ENCODE results near the gene C9orf50.
A peak's percentile ranks its signal among the peaks of the same experiment; 100 is the strongest.
"Not testable (repeated sequence)": the region's sequence is repeated elsewhere in the genome, so short reads cannot be mapped to it uniquely, and the experiment has no call there.

Gene C9orf50

DNA sequence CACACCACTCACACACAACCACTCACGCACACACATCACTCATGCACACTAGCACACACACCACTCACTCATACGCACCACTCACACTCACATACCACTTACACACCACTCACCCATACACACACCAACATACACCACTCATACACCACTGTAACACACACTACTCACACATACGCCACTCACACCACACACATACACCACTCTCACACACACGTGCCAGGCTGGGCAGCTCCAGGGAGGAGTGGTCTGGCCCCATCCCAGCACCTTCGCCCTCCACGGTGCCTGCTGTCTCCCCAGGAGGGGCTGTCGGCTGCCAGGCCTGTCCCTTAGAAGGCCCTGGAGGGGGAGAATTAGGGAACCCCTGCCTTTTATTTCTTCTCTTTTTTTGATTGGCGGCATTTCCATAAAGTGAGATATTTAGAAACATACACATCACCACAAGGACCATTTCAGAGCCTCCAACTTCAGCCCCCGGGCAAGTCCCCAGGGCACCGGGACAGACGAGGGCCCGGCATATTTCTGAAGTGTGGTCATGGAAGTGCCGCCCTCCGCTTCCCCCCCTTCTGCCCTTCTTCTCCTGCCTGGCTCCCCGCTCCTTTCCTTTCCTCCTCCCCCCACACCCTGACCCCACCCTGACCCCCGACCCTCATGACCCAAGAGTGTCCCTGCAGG is 27.3 kb upstream of the C9orf50 start:
- DNase-seq (ENCODE audit: low read depth): no peak

DNA sequence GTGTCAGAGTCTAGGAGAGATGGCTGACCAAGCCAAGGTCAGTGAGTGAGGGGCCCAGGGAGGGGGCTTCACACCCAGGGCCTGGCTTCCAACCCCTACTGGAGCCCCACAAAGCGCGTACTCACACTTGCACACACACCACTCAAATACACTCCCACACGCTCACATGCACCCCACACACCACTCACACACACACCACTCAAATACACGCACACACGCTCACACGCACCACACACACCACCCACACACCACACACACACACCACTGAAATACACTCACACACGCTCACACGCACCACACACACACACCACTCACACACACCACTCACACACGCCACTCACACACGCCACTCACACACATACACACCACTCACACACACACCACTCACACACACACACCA is 26.7 kb upstream of the C9orf50 start:
- DNase-seq (ENCODE audit: low read depth): no peak

DNA sequence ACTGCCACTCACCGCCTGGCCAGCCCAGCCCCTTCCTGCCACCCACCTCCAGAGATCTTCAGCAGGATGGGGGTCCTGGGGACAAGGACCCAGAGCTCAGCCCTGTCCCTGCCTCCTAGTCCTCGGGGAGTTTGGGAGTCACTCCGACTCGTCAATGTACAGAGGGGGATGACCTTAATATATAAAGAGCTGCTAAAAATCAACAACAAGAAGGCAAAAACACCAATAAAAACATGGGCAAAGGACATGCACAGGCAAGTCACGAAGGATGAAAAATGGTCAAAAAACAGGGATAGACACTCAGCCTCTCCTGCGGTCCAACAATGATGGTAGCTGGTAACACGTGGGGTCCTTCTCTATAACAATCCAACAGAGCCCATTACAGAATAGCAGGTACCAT is 25.8 kb upstream of the C9orf50 start:
- DNase-seq (ENCODE audit: low read depth): no peak

DNA sequence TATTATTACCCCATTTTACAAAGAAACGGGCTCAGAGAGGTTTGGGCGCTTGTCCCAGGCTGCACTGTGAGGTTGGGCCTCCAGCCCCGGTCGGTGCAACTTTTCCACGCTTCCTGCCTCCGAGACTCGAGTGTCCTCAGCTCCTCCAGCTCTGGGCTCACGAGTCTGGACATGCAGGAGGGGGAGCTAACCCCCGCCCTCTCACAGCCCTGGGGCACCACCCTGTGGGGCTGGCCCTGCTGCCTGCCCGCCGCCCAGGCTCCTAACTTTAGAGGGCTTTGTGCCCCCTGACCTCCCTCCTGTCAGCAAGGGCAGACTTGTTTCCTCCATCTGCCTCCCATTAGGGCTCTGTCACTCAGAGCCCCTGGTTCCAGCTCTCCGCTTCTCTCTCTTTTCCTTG is 25.4 kb upstream of the C9orf50 start:
- no peak for DNase-seq (ENCODE audit: low read depth)

DNA sequence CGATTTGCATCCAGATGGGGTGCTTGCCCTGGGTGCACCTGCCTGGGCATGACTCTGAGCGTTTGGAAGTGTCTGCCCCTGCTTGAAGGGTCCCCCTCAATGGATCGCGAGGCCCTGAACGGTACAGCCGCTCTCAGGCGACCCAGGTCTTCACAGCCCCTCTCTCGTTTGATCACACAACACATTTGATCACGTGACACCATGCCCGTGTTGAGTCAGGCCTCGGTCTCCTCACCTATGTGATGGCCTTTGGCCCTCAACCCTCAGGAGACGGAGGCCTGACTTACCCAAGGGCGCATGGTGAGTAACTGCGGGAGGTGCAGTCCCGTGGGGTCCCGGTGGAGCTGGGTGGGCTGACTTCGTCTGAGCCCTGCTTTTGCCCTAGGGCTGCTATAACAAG is 24.0 kb upstream of the C9orf50 start:
- DNase-seq (ENCODE audit: low read depth): no peak

DNA sequence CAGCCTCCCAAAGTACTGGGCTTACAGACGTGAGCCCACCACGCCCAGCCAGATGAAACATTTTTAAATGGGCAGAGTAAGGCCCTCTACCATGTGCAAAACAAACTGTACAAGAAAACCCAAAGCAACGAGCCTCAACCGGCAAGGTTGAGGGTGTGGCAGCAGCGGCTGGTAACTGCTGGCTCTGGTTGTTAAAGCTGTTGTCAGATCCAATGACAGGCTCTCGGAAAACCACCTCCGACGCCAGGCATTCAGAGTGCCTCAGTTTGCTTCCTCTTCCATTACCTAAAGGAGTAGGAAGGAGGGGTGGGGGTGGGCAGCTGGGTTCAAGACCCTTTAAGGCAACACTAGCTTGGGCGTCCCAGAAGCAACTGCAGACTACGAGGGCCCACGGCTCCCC is 23.5 kb upstream of the C9orf50 start:
- no peak for DNase-seq (ENCODE audit: low read depth)

DNA sequence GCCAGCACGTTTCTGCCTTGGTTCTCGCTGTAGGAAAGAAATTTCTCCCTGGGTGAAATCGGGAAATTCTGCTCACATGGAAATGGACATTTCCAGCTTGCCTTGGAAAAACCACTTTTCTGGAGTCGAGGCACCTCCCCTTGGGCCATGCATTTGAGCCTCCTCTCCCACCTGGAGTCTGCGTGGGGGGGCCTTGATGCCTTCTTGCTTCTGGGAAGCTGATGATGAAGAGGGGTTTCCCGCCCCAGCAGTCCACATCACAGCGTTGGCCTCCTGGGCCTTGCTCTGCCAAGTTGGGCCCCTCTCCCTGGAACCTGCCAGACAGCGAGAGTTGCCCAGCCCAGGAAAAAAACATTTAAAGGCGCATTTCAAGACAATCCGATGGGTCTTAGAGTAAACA is 22.8 kb upstream of the C9orf50 start:
- DNase-seq (ENCODE audit: low read depth): no peak

DNA sequence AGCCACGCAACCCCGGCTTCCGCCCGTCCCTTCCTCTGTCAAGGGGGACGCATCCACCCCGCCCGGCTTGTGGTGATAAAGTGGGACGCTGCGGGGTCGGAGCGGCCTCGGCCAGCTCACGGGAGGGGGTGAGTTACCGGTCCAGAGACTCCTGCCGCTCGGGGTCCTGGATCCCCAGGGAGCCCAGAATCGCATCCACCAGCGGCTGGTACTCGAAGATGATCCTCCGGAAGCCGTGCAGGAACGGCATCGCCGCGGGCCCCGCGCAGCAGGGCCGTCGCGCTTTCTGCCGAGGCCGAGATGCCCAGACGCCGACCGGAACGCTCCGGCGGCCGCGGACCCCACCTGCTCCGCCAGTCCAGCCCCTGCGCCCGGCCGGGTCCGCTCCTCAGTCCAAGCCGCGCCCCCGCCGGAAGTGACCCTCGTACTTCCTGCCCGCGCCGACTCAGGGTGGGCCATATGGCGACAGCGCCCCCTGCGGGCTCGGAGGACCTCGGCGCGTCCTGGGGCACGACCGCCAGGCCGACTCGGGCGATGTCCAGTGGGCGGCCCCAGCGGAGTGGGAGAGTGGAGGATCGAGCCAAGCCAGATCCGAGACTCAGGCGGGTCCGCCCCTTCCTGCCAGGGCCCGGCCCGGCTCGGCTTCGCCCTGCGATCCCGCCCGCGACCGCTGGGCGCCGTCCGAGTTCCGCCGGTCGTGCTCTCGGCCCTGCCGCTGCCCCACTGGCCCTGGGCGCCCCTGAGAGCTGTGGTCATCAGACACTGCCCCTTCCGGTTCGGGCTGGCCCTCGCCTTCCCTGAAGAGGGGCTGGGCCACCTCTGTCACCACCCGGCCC is 21.1 kb upstream of the C9orf50 start, which contains the start of gene ASB6:
ASB6 (minus strand) TSS at position 402 of the 836 bp plus-strand sequence; CDS start at position 250, 152 bp downstream.
- DNase-seq (ENCODE audit: low read depth): peak; percentile 87

DNA sequence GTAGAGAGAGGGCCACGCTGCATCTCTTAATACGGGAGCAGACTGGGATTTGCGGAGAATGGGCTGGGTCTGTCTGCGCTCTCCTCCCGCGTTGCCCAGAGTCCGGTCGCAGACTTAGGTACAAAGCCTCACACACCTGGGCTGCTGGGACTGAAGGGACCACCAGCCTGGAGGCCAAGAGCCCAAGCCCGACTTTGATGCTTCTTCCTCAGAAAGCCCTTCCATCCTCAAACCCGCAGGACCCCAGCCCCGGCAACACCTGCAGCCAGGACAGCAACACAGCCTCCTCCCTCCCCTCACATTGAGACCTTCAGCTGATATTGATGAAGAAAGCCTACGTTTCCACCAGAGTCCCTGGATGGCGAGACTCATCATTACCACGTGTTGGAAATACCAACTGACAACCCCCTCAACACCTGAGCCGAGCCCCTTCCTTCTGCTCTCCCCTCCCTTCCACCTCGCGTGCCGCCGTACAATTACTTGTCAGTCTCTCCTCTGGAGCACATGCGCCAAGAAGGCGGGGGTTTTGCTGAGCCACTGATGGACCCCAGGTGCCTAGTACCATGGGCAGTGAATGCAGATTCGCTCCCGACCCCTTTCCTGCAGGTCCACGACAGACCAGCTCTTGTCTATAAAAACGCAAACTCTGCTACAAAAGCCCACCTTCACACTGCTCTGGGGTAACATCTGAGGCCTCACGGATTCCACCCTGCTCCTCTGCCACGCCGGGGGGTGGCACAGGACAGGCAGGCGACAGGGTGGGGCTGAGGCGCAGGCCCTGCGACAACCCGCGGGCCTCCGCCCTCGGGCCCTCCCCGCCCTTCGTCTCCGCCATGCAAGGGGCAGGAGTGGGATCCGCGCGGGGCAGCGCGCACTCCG is 20.2 kb upstream of the C9orf50 start:
- DNase-seq (ENCODE audit: low read depth): no peak

DNA sequence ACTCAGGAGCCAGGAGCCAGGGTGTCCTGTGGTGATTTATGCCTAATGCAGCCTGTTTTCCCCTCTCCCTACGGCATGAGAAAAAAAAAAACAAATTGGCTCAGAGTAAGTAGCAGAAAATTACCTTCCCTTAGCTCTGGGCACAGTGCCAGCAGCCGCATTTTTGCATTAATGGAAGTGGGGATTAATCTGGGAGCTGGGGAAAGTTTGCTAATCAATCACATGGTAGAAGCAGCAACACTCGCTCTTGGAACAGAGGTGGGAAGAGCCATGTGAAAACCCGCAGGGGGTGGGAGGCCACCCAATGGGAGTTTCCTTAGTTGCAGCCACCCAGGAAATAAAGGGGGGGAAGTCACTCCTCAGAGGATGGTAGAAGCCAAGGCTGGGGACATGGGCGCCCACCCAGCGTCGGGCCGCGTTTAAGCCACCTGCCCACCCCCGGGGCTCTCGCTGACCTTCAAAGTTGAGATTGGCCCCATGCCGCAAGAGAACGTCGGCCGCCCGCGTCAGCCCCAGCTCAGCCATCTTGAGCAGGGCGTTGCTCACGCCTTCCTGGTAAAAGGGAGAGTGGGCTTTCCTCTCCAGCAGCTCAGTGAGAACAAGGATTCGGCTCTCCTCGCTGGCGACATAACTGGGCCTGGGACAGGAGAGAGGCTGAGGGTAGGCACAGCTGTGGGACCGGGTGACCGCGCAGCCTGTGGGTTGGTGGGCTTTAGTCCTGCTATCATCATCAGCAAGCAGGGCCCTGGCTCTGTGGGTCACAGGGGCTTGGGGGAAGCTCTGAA is 19.4 kb upstream of the C9orf50 start:
- no peak for DNase-seq (ENCODE audit: low read depth)

DNA sequence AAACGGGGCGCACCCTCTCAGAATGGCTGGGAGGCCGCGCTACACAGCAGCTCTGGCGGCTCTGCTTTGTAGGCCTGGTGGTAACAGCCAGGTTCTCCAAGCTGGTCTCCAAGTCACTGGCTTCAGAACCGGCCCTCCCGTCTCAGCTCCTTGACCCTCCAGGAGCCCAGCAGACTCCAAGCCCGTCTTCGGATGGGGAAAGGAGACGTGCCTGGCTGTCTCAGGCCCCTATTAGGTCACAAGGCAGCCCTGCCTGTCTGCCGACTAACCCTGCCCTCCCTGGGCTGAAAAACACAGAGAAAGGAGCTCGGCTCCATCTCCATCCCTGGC is 18.8 kb upstream of the C9orf50 start:
- DNase-seq (ENCODE audit: low read depth): no peak

DNA sequence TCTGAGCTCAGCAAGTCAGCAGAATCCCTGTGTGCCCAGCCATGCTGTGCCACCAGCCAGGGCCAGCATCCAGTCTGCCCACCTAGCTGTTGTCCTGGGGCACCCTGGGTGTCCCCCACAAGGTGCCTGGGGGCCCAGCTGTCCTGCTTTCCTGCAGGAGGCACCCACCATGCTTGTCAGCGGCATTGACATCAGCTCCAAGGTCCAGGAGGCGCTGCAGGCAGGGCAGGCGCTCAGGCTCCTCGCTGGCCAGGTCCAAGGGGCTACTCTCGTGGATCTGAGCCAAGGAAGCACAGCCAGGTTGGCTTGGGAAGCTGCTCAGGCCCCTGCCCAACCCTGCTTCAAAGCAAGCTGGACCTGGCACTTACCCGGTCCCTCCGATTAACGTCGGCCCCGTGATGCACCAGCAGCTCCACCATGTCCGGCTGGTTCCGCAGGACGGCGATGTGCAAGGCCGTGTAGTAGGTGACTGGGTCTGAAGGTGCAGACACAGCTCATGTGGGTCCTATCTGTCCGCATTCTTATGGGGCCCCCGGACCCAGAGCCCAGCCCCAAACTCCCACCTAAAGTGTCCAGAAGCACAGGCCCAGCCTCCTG is 18.2 kb upstream of the C9orf50 start:
- DNase-seq (ENCODE audit: low read depth): no peak

DNA sequence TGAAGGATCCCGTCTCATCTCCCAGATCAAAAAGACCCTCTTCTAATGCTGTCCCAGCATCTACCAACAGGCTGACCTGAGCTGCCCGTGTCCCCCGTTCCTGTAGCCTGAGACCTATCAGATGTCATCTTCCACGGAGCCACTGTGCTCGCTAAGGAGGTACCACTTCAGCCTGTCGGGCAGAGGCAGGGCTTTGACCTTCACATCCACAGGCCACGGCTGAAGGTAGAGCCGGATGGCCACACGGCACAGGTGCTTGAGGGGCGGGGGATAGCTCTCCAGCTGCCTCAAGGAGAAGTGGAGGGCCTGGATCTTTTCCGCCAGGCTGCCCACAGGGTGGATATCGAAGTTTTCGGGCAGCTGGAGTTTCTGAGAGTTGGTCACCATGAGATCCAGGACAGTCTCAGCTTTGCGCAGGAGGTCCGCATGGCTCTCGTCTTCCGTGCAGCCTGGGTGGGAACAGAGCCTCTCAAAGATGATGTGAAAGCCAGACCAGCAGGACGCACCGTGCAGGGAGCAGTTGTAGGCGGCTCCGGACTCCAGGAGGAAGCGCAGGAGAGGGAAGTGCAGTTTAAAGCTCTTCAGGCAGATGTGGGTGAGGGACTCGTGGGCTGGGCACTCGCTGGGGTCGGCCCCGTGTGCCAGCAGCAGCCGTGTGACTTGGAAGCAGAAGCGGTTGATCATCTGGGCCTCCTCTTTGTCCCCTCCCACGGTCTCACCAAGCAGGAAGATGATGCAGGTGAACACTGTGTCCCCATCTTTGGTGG is 17.0 kb upstream of the C9orf50 start:
- no peak for DNase-seq (ENCODE audit: low read depth)

DNA sequence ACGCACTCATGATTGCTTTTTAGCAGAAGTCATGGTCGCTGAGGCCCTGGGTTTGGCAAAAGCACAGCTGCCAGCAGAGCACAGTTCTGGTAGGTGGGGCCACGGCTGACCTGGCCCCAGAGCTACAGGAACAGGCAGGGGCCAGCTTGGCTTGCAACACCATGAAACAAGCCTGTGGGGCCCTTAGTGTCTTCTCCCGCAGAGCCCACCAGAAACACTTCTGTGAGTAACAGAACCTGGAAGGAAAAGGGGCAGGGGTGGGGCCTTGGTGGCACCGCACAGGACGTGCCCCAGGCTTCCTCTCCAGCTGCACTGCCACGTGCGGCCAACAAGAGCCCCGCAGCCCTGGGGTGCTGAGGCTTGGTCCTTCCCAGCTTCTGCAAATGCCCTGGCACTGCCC is 16.2 kb upstream of the C9orf50 start:
- no peak for DNase-seq (ENCODE audit: low read depth)

DNA sequence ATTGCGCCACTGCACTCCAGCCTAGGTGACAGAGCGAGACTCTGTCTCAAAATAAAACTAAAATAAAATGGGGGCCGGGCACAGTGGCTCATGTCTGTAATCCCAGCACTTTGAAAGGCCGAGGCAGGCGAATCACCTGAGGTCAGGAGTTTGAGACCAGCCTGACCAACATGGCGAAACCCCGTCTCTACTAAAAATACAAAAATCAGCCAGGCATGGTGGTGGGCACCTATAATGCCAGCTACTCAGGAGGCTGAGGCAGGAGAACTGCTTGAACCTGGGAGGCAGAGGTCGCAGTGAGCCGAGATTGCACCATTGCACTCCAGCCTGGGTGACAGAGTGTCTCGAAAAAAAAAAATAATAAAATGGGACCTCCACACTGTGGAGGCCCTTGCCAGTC is 15.4 kb upstream of the C9orf50 start:
- DNase-seq (ENCODE audit: low read depth): not testable (repeated sequence)

DNA sequence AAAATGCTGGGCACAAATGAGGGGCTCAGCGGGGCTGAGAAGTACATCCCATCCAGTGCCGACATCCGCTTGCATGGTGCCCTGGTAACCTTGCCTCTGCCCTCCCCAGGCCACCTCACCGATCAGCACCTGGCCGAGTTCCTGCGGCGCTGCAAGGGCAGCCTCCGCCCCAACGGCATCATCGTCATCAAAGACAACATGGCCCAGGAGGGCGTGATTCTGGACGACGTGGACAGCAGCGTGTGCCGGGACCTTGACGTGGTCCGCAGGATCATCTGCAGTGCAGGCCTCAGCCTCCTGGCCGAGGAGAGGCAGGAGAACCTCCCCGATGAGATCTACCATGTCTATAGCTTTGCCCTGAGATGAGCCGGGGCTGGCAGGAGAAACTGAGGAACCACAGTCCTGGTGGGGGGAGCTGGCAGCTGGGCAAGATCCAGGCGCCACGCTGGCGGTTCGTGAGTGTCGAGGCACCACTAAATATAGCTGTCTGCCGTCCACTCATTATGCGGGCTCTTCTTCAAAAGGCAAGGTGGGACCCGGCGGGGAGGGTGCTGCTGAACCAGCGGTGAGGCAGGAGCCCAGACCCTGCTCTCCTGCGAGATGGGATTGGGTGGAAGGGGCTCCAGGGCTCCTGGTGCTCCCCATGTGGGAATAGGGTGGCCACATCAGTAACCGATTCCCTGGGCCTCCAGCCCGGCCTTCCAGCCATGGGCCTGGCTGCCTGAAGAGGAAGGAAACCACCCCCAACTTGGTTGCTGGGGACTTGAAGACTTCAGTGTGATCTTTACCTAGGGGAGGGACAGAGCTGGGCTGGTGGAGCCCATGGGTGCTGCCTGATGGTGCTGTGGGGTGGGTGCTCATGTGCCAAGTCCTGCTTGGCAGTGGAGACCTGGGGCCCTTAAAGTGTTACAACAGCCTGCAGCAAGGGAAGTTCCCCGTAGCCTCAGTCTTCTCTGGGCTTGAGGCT is 14.5 kb upstream of the C9orf50 start:
- no peak for DNase-seq (ENCODE audit: low read depth)

DNA sequence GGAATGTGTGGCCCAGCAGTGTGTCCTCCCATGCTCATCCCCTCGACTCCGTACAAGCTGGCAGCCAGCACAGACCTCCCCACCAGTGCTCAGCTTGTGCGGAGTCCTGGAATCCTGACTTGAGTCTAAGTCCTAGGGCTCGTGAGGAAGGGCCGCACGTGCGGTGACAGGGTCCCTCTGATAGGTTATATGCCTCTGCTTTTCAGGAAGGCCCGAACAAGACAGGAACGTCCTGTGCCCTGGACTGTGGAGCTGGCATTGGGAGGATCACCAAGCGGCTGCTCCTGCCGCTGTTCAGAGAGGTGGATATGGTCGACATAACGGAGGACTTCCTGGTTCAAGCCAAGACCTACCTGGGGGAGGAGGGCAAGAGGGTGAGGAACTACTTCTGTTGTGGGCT is 12.9 kb upstream of the C9orf50 start:
- no peak for DNase-seq (ENCODE audit: low read depth)

DNA sequence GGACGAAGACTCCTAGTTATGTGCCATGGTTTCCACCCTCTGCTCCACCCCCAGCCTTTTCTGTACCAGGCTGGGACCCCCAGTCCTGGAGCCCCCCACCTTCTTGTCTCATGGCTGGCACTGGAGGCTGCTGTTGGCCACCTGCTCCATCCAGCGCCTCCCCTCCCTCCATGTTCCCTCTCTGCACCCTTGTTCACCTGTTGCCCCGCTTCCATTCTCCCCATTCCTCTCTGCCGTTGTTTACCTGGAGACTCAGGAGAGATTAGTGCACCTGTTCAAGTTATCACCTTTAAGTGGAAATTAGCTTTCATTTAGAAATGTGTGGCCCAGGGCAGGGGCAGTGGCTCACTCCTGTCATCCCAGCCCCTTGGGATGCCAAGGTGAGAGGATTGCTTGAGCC is 12.3 kb upstream of the C9orf50 start:
- no peak for DNase-seq (ENCODE audit: low read depth)

DNA sequence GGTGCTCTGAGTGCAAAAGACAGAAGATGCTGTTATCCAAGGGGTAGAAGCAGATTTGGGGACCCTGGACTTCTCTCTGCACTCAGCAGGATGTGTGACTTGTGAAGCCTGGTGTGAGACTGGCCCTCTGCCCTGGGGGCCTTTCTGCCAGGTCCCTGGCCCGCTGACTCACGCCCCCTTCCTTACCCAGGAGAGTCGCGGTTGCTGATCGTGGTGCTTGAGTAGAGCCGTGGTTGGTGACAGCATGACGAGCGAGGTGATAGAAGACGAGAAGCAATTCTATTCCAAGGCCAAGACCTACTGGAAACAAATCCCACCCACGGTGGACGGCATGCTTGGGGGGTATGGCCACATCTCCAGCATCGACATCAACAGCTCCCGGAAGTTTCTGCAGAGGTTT is 11.6 kb upstream of the C9orf50 start:
- DNase-seq (ENCODE audit: low read depth): no peak

Measured in HS-5 (cell line).